Type B pancreatic cell (in vitro differentiated cells): ENCODE results near the gene FBRS. TPM values are rescaled to one million over a fixed set of nuclear protein-coding genes. Genes with fewer than 3 reads are reported as not detected.

Experiments
- DNase-seq: peaks from one replicate; pipeline ENCODE4 v3.0.0; 2021; ENCODE audit warnings: mixed read lengths; ENCODE audit not compliant: unreplicated experiment; ENCODE audit errors: extremely low spot score
- H3K27ac Mint-ChIP-seq: 2 replicates; pipeline ENCODE4 v1.8.0; 2021; ENCODE audit warnings: mild to moderate bottlenecking, mixed read lengths
- H3K27me3 Mint-ChIP-seq: 2 replicates; pipeline ENCODE4 v1.8.0; 2021; ENCODE audit warnings: mixed read lengths
- H3K36me3 Mint-ChIP-seq: 2 replicates; pipeline ENCODE4 v1.8.0; 2021; ENCODE audit warnings: mixed read lengths
- H3K4me1 Mint-ChIP-seq: one replicate; pipeline ENCODE4 v1.8.0; 2021; ENCODE audit warnings: mixed read lengths; ENCODE audit not compliant: unreplicated experiment
- H3K4me3 Mint-ChIP-seq: 2 replicates; pipeline ENCODE4 v1.8.0; 2021; ENCODE audit warnings: mild to moderate bottlenecking, mixed read lengths
- H3K9me3 Mint-ChIP-seq: 2 replicates; pipeline ENCODE4 v1.8.0; 2021; ENCODE audit warnings: mixed read lengths
- CTCF ChIP-seq: fragments of 200-600 bp; sonication (generic); conservative IDR thresholded peaks from 2 replicates; pipeline ENCODE4 v1.5.0; 2021; ENCODE audit warnings: antibody characterized with exemption, mild to moderate bottlenecking
- total RNA-seq: library from RNA; stranded (reverse); gene quantifications from 2 replicates; pipeline ENCODE4 v1.2.1, GENCODE V29; 2021; ENCODE audit warnings: low replicate concordance

FBRS gene
- total RNA-seq, 1 donor from 2014 or later, result 78.2 TPM

DNA sequence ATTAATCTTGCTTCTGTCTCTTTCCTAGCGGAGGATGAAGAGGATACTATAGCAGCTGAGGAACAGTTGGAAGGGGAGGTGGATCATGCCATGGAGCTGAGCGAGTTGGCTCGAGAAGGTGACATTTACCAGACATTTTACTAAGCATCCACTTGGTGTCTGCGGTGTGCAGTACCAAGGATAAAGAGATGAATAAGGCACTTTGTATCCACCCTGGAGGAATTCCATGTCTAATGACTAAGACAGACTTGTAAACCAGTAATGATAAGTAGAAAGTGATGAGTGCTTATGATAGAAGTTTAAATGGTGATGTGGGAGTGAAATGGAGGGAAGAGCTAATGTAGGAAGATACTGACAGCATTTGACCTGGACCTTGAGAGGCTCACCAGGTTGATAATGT lies 52.7 kb downstream of the FBRS start:
- Mint-ChIP-seq H3K9me3 (no peaks in the 10 kb centered on the region), H3K4me3 (no peak overlapping the region), H3K27ac (no peak overlapping the region), H3K36me3 (peaks cover 53% of the 10 kb centered on the region), H3K27me3 (no peaks in the 10 kb centered on the region), H3K4me1 (no peaks in the 10 kb centered on the region)
- DNase-seq, result no peak
- no peak for TF ChIP-seq CTCF

GRCh38 chr16:30711712-30712111 lies 53.5 kb downstream of the FBRS start:
- no peaks in the 10 kb centered on the region for H3K27me3 Mint-ChIP-seq
- DNase-seq, result no peak
- H3K9me3 Mint-ChIP-seq, result no peaks in the 10 kb centered on the region
- no peak overlapping the region for H3K4me3 Mint-ChIP-seq
- TF ChIP-seq CTCF, result no peak
- H3K27ac Mint-ChIP-seq, result no peak overlapping the region
- peaks cover 58% of the 10 kb centered on the region for H3K36me3 Mint-ChIP-seq
- H3K4me1 Mint-ChIP-seq, result no peaks in the 10 kb centered on the region

DNA sequence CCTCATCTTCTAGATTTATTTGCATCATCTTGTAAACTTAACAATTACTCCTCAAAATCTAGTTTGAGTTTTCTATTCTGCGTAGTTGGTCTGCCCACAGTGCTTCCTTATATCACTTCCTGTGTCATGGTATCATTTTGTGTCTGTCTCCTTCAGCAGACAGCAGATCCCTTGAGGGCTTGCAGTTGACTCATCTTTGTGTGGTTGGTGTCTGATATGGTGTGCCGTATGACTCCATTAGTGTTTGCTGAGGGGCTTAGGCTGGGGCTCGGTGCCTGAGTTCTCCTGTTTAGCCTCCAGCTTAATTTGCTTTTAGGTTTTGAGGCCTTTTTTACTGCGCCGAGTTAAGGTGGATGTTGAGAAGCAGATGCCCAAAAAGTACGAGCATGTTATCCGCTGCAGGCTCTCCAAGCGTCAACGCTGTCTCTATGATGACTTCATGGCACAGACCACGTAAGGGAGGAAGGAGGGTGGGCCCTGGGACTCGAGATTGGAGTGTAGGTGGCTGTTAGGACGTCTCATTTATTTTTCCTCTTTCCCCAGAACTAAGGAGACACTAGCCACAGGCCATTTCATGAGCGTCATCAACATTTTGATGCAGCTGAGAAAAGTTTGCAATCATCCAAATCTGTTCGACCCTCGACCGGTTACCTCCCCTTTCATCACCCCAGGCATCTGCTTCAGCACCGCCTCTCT lies 57.7 kb downstream of the FBRS start:
- Mint-ChIP-seq H3K36me3 (peaks cover 47% of the 10 kb centered on the region), H3K4me3 (no peak overlapping the region), H3K9me3 (no peaks in the 10 kb centered on the region), H3K27ac (no peak overlapping the region), H3K4me1 (no peaks in the 10 kb centered on the region), H3K27me3 (no peaks in the 10 kb centered on the region)
- no peak for DNase-seq
- no peak for TF ChIP-seq CTCF

GRCh38 chr16:30720086-30720485 lies 61.9 kb downstream of the FBRS start:
- peaks cover 58% of the 10 kb centered on the region for H3K36me3 Mint-ChIP-seq
- TF ChIP-seq CTCF, result no peak
- no peaks in the 10 kb centered on the region for H3K4me1 Mint-ChIP-seq
- no peak for DNase-seq
- no peaks in the 10 kb centered on the region for H3K9me3 Mint-ChIP-seq
- H3K4me3 Mint-ChIP-seq, result no peak overlapping the region
- H3K27ac Mint-ChIP-seq, result no peak overlapping the region
- no peaks in the 10 kb centered on the region for H3K27me3 Mint-ChIP-seq

Other genes with a start within 250 kb of the FBRS start
- gene DCTPP1, start 228.4 kb upstream of the FBRS start, total RNA-seq, result 41.8 and 62.1 TPM in 2 replicates
- gene SEPHS2, start 212.6 kb upstream of the FBRS start, total RNA-seq, result 58.6 and 84.8 TPM in 2 replicates
- gene ITGAL, start 185.7 kb upstream of the FBRS start, total RNA-seq, result 0.33 and 0.48 TPM in 2 replicates
- gene ZNF768, start 131.9 kb upstream of the FBRS start, total RNA-seq, result 58.7 and 59.6 TPM in 2 replicates
- gene ZNF747, start 123.6 kb upstream of the FBRS start, total RNA-seq, result 9.3 and 11.4 TPM in 2 replicates
- gene ZNF764, start 100.1 kb upstream of the FBRS start, total RNA-seq, result 16.8 and 20.2 TPM in 2 replicates
- 9.8 and 14.3 TPM in 2 replicates for gene ZNF688, start 86.7 kb upstream of the FBRS start, total RNA-seq
- gene ZNF785, start 72.7 kb upstream of the FBRS start, total RNA-seq, result 22.4 and 29.1 TPM in 2 replicates
- gene ZNF689, start 48.0 kb upstream of the FBRS start, total RNA-seq, result 8.1 and 14.9 TPM in 2 replicates
- gene PRR14, start 7.5 kb upstream of the FBRS start, total RNA-seq, result 41.1 and 45.0 TPM in 2 replicates
- gene SRCAP, start 40.7 kb downstream of the FBRS start, total RNA-seq, result 62.8 and 73.5 TPM in 2 replicates
- 41.5 and 42.4 TPM in 2 replicates for gene PHKG2, start 90.0 kb downstream of the FBRS start, total RNA-seq
- 14.2 and 15.0 TPM in 2 replicates for gene CFAP119, start 103.6 kb downstream of the FBRS start, total RNA-seq
- 107 and 131 TPM in 2 replicates for gene RNF40, start 103.9 kb downstream of the FBRS start, total RNA-seq
- gene ZNF629, start 128.8 kb downstream of the FBRS start, total RNA-seq, result 26.9 and 35.5 TPM in 2 replicates
- gene BCL7C, start 235.6 kb downstream of the FBRS start, total RNA-seq, result 26.3 and 35.0 TPM in 2 replicates
- 2.5 and 3.1 TPM in 2 replicates for gene CTF1, start 238.2 kb downstream of the FBRS start, total RNA-seq